ENCODE measurements around the gene TBC1D14. TPM values are rescaled to one million over a fixed set of nuclear protein-coding genes. Genes with fewer than 3 reads are reported as not detected.

Gene TBC1D14
- total and polyA plus RNA-seq, 9 of the 15 experiments (the other 6 are each of a cell fraction or from before 2014, with no cell fraction given), result 2.1 to 59.6 (median 44.8) TPM

GRCh38 chr4:6942238-6942800, 32.7 kb downstream of the TBC1D14 start (continued):
- TF ChIP-seq ZNF280A (IDR thresholded peaks at IDR 0.05; ENCODE audit: low read depth, partially characterized antibody), result no peak
- TF ChIP-seq ZBTB5 (IDR thresholded peaks at IDR 0.05), result no peak
- no peak for TF ChIP-seq ZNF436 (CRISPR knock-in tag; IDR thresholded peaks at IDR 0.05)
- TF ChIP-seq POLR2B (IDR thresholded peaks at IDR 0.05; ENCODE audit: low read depth, partially characterized antibody), result no peak
- no peak for TF ChIP-seq SRSF7 (optimal IDR thresholded peaks at IDR 0.05; ENCODE audit: low read depth, low read length)
- TF ChIP-seq ZNF212 (CRISPR knock-in tag; IDR thresholded peaks at IDR 0.05), result no peak
- no peak for TF ChIP-seq ZNF408 (CRISPR knock-in tag; IDR thresholded peaks at IDR 0.05; ENCODE audit: low read depth)
- TF ChIP-seq HDAC8 (tag; IDR thresholded peaks at IDR 0.05), result no peak
- peak; percentile 85 for TF ChIP-seq ARID1B (IDR thresholded peaks at IDR 0.05)
- TF ChIP-seq MIER1 (IDR thresholded peaks at IDR 0.05; ENCODE audit: low read depth), result no peak
- TF ChIP-seq CREB3L1 (IDR thresholded peaks at IDR 0.05; ENCODE audit: borderline replicate concordance, low read depth), result peak; percentile 45; the same call in 1 of the 2 replicates
- no peak for TF ChIP-seq RBM17 (IDR thresholded peaks at IDR 0.05; ENCODE audit: borderline replicate concordance, low read depth, low read length)
- no peak for TF ChIP-seq ZNF512 (tag; IDR thresholded peaks at IDR 0.05)
- TF ChIP-seq E2F1 (CRISPR knock-in tag; IDR thresholded peaks at IDR 0.05), result no peak
- no peak for TF ChIP-seq CCAR2 (IDR thresholded peaks at IDR 0.05; ENCODE audit: low read depth, low read length)
- TF ChIP-seq ZNF146 (CRISPR knock-in tag; IDR thresholded peaks at IDR 0.05; ENCODE audit: unreplicated experiment), result no peak
- TF ChIP-seq POLR3G (IDR thresholded peaks at IDR 0.05; ENCODE audit: extremely low read depth, insufficient read length, insufficient replicate concordance), result no peak
- TF ChIP-seq CEBPG (CRISPR knock-in tag; IDR thresholded peaks at IDR 0.05), result peak; percentile 63; the same call in 1 of the 2 replicates
- peak; percentile 93 to 94 for TF ChIP-seq CEBPG (tag; conservative IDR thresholded peaks at IDR 0.05 in 1 of 2, IDR thresholded peaks at IDR 0.05 in 1 of 2)
- TF ChIP-seq ZNF197 (CRISPR knock-in tag; IDR thresholded peaks at IDR 0.05; ENCODE audit: low read depth), result 0 out of 2 replicates have a peak, but pooled peaks have one; percentile 36
- TF ChIP-seq HIVEP1 (CRISPR knock-in tag; IDR thresholded peaks at IDR 0.05), result no peak

All from K562 (cell line).